SJCRH30 (cell line): ENCODE results near the gene CYP46A1. TPM values are rescaled to one million over a fixed set of nuclear protein-coding genes. Genes with fewer than 3 reads are reported as not detected.

Experiments
- DNase-seq, 2 experiments: peaks; one replicate each; pipeline ENCODE4 v3.0.0-alpha.2; 2015 to 2020
- H3K27ac ChIP-seq: fragments of 250-450 bp; sonication (Bioruptor Pico); 2 replicates; pipeline ENCODE4 v1.5.1; 2020; ENCODE audit warnings: mild to moderate bottlenecking, moderate library complexity
- H3K27me3 ChIP-seq: fragments of 250-450 bp; sonication (Bioruptor Pico); 2 replicates; pipeline ENCODE4 v1.5.1; 2020; ENCODE audit warnings: mild to moderate bottlenecking, moderate library complexity
- H3K36me3 ChIP-seq: fragments of 250-450 bp; sonication (Bioruptor Pico); 2 replicates; pipeline ENCODE4 v1.5.1; 2020; ENCODE audit warnings: mild to moderate bottlenecking, moderate library complexity
- H3K4me1 ChIP-seq: fragments of 250-450 bp; sonication (Bioruptor Pico); 2 replicates; pipeline ENCODE4 v1.5.1; 2020; ENCODE audit warnings: mild to moderate bottlenecking, moderate library complexity
- H3K4me3 ChIP-seq: fragments of 250-450 bp; sonication (Bioruptor Pico); 2 replicates; pipeline ENCODE4 v1.5.1; 2020; ENCODE audit warnings: mild to moderate bottlenecking, moderate library complexity
- H3K9me3 ChIP-seq: fragments of 250-450 bp; sonication (Bioruptor Pico); replicated peaks from 2 replicates; pipeline ENCODE4 v1.5.1; 2020; ENCODE audit warnings: mild to moderate bottlenecking, moderate library complexity
- total RNA-seq: library from RNA; depleted of rRNA; stranded (reverse); fragments of >200 nt; shearing (Covaris generic); gene quantifications from 2 replicates; pipeline ENCODE4 v1.2.3, GENCODE V29; 2014

The CYP46A1 gene
- total RNA-seq, 1 experiment from 2014 or later = 0.10 TPM

GRCh38 chr14:99737956-99738667 is 54.0 kb downstream of the CYP46A1 start:
- no peak for DNase-seq
- no peak overlapping the region for H3K27ac ChIP-seq
- peak overlapping the region; percentile 39 for H3K4me3 ChIP-seq
- no peaks in the 10 kb centered on the region for H3K36me3 ChIP-seq
- peaks cover 3% of the 10 kb centered on the region; the same call in 1 of the 2 replicates for H3K4me1 ChIP-seq
- peaks cover 39% of the 10 kb centered on the region for H3K27me3 ChIP-seq
- no peaks in the 10 kb centered on the region for H3K9me3 ChIP-seq

GRCh38 chr14:99740411-99740810 is 56.3 kb downstream of the CYP46A1 start:
- Histone ChIP-seq H3K36me3 (no peaks in the 10 kb centered on the region), H3K27ac (no peak overlapping the region), H3K4me1 (peaks cover 3% of the 10 kb centered on the region; the same call in 1 of the 2 replicates), H3K4me3 (no peak overlapping the region), H3K27me3 (peaks cover 35% of the 10 kb centered on the region), H3K9me3 (no peaks in the 10 kb centered on the region)
- DNase-seq = no peak

GRCh38 chr14:99741227-99741976 is 57.3 kb downstream of the CYP46A1 start:
- H3K27me3 ChIP-seq = peaks cover 35% of the 10 kb centered on the region
- no peaks in the 10 kb centered on the region for H3K36me3 ChIP-seq
- H3K4me3 ChIP-seq = no peak overlapping the region
- no peak overlapping the region for H3K27ac ChIP-seq
- no peak for DNase-seq
- peaks cover 9% of the 10 kb centered on the region for H3K4me1 ChIP-seq
- no peaks in the 10 kb centered on the region for H3K9me3 ChIP-seq

- no peaks in the 10 kb centered on the region for H3K9me3 ChIP-seq
- H3K27me3 ChIP-seq = peaks cover 31% of the 10 kb centered on the region
- H3K4me1 ChIP-seq = peaks cover 16% of the 10 kb centered on the region
- no peak overlapping the region for H3K27ac ChIP-seq
- no peak overlapping the region for H3K4me3 ChIP-seq
- no peak for DNase-seq
- H3K36me3 ChIP-seq = no peaks in the 10 kb centered on the region
Measured at GRCh38 chr14:99742074-99742473, 58.0 kb downstream of the CYP46A1 start.

- no peaks in the 10 kb centered on the region for H3K36me3 ChIP-seq
- H3K9me3 ChIP-seq = no peaks in the 10 kb centered on the region
- H3K27ac ChIP-seq = no peak overlapping the region
- peaks cover 14% of the 10 kb centered on the region for H3K4me1 ChIP-seq
- H3K27me3 ChIP-seq = peaks cover 30% of the 10 kb centered on the region
- H3K4me3 ChIP-seq = no peak overlapping the region
- no peak for DNase-seq
Measured at GRCh38 chr14:99742509-99743487, 58.7 kb downstream of the CYP46A1 start.

GRCh38 chr14:99744199-99744872 is 60.2 kb downstream of the CYP46A1 start:
- H3K4me1 ChIP-seq = peaks cover 14% of the 10 kb centered on the region
- H3K27ac ChIP-seq = no peak overlapping the region
- H3K9me3 ChIP-seq = no peaks in the 10 kb centered on the region
- no peak overlapping the region for H3K4me3 ChIP-seq
- H3K36me3 ChIP-seq = no peaks in the 10 kb centered on the region
- H3K27me3 ChIP-seq = peaks cover 27% of the 10 kb centered on the region
- DNase-seq = no peak

- H3K27ac ChIP-seq = no peak overlapping the region
- no peaks in the 10 kb centered on the region for H3K36me3 ChIP-seq
- no peak for DNase-seq
- peaks cover 30% of the 10 kb centered on the region for H3K27me3 ChIP-seq
- no peaks in the 10 kb centered on the region for H3K9me3 ChIP-seq
- no peak overlapping the region for H3K4me3 ChIP-seq
- H3K4me1 ChIP-seq = peaks cover 14% of the 10 kb centered on the region
Measured at GRCh38 chr14:99744873-99745224, 60.8 kb downstream of the CYP46A1 start.

- DNase-seq = no peak
- Histone ChIP-seq H3K9me3 (no peaks in the 10 kb centered on the region), H3K27ac (no peak overlapping the region), H3K36me3 (no peaks in the 10 kb centered on the region), H3K4me1 (peaks cover 14% of the 10 kb centered on the region), H3K27me3 (peaks cover 28% of the 10 kb centered on the region), H3K4me3 (no peak overlapping the region)
Measured at GRCh38 chr14:99745307-99745951, 61.3 kb downstream of the CYP46A1 start.

GRCh38 chr14:99747167-99747566 is 63.1 kb downstream of the CYP46A1 start:
- peaks cover 24% of the 10 kb centered on the region for H3K27me3 ChIP-seq
- no peaks in the 10 kb centered on the region for H3K9me3 ChIP-seq
- no peak overlapping the region for H3K4me3 ChIP-seq
- H3K27ac ChIP-seq = no peak overlapping the region
- no peaks in the 10 kb centered on the region for H3K36me3 ChIP-seq
- no peak for DNase-seq
- peaks cover 18% of the 10 kb centered on the region for H3K4me1 ChIP-seq

- peaks cover 23% of the 10 kb centered on the region for H3K4me1 ChIP-seq
- DNase-seq = no peak
- no peak overlapping the region for H3K4me3 ChIP-seq
- no peaks in the 10 kb centered on the region for H3K36me3 ChIP-seq
- H3K9me3 ChIP-seq = no peaks in the 10 kb centered on the region
- no peak overlapping the region for H3K27ac ChIP-seq
- H3K27me3 ChIP-seq = peaks cover 24% of the 10 kb centered on the region
Measured at GRCh38 chr14:99747582-99748330, 63.7 kb downstream of the CYP46A1 start.

- H3K4me1 ChIP-seq = peaks cover 29% of the 10 kb centered on the region
Measured at GRCh38 chr14:99748529-99748928, 64.4 kb downstream of the CYP46A1 start.

GRCh38 chr14:99749142-99749541 is 65.0 kb downstream of the CYP46A1 start:
- Histone ChIP-seq H3K27ac (no peak overlapping the region), H3K9me3 (no peaks in the 10 kb centered on the region), H3K36me3 (no peaks in the 10 kb centered on the region), H3K4me3 (no peak overlapping the region), H3K27me3 (peaks cover 22% of the 10 kb centered on the region), H3K4me1 (peaks cover 35% of the 10 kb centered on the region)
- DNase-seq = peak in 1 of 2 experiments; percentile 32

More at GRCh38 chr14:99748529-99748928, 64.4 kb downstream of the CYP46A1 start:
- Histone ChIP-seq H3K4me3 (no peak overlapping the region), H3K36me3 (no peaks in the 10 kb centered on the region), H3K27ac (no peak overlapping the region), H3K9me3 (no peaks in the 10 kb centered on the region), H3K27me3 (peaks cover 24% of the 10 kb centered on the region)
- no peak for DNase-seq
